IPS-NIHi11 (cell line): ENCODE measurements around the gene TMEM271.

Experiments used
- DNase-seq: peaks from one replicate; pipeline ENCODE4 v3.0.0; 2012; ENCODE audit warnings: mixed read lengths, low spot score

Gene TMEM271

DNA sequence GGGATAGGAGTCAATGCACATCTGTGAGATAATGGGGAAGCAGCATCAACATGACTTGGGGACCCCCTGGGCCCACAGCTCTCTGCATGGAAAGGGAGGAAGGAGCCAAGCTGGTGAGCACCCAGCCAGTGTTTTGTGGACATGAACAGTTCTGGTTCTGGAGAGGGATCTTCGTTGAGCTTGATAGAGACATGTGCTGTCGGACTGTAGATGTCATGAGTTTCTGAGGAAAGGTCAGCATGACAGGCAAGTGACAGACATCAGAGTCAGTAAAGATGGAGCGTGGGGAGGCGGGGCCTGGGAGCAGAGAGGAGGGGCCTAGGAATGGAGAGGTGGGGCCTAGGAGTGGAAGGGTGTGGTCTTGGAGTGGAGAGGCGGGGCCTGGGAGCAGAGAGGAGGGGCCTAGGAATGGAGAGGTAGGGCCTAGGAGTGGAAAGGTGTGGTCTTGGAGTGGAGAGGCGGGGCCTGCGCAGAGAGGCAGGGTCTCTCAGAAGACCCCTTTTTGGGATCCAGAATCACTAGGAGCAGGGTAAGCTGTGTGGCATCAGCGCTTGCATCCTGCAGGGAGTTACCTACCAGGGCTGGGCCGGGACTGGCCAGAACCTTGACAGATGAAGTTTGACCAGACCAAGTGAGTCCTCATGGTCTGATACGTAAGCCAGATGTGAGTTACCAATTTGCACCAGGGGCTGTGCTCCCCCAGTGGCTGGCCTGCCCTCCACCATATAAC lies 43.3 kb downstream of the TMEM271 start:
- peak; percentile 64 for DNase-seq

DNA sequence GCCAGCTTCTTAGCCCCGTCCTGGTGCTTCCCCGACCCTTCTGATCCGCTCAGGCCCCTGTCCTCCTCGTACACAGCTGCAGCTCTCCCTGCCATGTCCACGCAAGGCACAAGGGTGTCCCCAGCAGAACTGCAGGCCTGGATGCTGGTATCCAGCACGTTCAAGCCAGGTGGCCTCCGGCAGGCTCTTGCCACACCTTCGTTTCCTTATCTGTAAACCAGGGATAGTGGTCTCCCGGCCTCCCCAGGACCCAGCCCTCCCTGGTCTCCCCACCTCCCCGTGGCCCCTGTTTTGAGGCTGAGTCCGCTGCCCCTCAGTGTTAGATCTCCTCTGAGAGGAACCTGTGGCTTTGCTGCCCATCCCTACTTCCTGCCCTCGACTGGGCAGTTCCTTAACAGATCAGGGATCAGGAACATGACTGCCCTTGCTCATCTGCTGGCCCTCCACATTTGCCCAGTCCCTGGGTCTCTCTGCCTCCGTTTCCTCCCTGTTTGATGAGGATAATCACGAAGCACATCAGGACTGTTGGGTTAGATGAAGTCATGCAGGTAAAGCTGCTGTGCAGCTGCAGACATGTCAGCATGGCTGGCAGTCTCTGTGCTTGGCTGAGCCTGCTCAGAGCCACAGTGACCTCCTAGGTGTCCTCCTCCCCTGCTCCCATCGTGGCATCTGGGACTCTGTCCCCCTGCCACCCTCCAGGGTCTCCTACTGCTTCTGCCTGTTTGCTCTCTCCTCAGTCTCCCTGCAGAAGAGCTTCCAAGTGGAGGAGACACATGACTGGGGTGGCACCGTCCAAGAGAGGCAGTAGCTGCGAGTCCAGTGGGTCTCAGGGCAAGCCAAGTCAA lies 44.2 kb downstream of the TMEM271 start:
- no peak for DNase-seq

DNA sequence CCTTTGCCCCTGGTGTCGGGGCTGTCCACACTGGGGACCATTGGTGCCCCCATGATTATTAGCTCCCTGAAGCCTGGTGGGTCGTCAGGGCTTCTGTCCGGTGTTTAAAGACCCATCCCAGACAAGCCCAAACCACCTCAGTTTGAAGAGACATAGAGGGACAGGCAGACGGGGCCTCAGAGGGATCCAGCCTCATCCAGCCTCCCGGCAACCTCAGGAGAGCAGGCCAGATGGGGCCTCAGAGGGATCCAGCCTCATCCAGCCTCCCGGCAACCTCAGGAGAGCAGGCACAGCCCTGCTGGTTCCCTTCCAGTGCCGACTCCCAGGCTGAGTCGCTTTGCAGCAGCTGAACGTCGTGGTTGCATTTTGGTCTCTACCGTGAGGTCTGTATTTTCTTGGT lies 45.0 kb downstream of the TMEM271 start:
- no peak for DNase-seq

DNA sequence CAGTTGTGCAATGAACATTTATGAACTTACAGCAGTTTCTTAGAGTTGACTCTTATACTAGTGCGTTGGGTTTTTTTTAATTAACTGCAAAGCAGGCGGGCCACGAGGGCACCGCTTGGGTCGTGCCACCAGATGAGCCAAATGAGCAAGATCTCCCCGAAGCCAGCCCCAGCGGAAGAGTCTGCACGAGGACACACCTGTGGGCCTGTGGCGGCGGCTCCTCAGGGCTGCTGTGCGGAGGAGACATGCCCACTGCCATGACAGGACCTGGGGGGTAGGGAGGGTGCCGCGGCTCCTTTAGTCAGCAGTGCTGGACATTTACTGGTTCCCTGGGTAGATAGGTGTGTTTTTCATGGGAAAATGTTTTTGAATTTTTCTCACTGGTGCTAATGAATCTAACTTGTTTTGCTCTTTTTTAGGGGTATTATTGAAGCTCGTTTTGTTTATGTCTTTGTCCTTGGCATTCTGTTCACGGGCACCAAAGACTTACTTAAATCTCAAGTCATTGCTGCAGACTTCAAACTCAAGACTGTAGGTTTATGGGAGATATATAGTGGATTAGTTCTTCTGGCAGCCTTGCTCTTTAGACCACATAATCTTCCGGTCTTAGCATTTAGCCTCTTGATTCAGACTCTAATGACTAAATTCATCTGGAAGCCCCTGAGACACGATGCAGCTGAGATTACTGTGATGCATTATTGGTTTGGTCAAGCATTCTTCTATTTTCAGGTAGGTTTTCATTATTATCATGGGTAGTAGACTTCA lies 45.9 kb downstream of the TMEM271 start:
- DNase-seq, result no peak

DNA sequence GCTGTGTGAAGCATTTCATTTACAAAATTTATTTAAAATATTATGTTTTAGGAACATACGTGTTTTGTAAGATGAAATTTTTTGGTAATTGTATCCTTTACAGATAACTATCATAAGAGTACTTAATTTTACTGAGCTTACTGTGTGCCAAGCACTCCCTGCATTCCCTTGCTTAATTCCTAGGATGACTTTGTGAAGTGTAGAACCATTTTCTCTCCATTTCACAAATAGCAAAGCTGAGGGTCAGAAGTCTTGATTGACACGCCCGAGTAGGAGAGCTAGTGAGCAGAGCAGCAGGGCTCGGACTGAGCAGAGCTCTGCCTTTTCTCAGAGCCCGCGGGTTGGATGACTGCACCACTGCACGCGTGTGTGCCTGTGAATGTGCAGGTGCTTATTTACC lies 46.5 kb downstream of the TMEM271 start:
- DNase-seq, result no peak

DNA sequence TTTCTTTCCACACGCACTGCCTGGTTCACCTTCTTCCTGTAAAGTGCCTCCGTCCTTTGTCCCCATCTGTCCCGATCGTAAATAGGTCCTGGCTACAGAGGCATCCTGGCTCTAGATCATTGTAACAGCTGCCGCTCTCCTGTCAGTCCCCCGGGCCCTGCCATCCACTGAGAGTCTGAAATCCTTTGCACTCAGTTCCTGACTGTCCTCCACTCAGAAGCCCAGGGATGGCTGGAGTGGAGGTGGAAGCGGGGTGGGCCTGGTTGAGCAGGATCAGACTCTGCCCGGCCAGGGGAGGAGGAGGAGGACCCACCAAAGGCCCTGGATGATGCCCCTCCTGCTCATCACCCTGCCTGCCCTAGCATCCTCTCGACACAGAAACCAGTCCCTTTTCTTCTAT lies 47.3 kb downstream of the TMEM271 start:
- DNase-seq, result no peak

DNA sequence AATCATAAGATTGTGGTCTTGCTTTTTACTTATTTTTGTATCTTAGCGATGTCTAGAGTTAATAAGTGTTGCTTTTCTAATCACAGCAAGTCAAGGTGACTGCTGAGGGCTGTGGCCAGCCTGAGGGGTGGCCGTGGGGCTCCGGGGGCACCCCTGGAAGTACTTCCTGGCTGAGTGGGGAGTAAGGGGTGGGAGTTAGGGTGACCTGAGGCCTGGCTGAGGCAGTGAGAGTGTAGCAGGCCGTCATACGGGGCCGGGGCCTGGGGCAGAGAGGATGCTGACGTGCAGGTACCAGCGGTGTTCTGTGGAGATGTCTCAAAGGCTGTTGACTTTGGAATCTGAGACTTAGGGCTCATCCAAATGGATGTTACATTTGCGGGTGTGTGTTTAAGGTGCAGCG lies 47.8 kb downstream of the TMEM271 start:
- no peak for DNase-seq

DNA sequence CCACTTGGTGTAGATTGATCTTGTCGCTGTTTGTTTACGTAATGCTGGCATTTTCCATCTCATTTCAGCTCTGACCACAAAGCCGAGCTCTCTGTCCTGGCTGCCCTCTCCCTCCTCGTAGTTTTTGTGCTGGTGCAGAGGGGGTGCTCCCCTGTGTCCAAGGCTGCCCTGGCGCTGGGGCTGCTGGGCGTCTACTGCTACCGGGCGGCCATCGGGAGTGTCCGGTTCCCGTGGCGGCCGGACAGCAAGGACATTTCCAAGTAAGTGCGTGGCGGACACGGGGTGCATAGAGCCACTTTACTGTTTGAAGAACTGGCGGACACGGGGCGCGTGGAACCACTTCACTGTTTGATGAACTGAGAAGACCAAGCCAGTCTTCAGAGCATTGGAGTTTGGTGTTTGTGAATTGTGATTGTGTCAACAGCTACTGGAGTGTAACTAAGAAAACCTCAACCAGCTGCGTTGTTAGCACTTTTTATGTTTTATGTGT lies 49.1 kb downstream of the TMEM271 start:
- no peak for DNase-seq

DNA sequence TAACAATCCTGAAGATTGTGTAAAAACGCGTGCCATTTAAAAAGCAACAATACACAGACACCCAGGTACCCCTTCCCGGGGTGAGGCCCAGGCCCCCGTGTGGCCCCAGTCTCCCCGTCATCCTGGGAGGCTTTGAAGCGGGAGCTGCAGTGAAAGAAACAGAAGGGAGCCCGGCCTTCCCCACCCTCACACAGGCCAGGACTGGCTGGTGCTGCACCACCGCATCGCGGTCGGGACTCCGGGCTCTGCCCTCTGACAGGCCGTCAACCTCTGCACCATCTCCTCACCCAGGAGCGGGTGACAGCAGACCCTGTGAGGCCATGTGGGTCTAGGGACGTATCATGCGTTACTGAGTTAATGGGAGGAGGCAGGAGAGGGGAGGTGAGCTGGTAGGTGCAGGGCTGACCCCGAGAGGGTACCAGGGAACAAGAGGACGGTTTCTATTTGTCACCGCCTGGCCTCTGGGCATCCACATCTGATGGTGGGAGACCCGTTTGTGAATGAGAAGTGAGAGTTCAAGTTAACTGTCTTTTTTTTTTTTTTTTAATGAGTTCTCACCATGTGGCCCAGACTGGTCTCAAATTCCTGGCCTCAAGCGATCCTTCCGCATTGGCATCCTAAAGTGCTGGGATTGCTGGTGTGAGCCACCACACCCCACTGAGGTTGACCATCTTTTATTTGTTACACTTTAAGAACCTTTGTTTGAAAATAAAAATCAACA lies 49.7 kb downstream of the TMEM271 start:
- DNase-seq, result no peak

DNA sequence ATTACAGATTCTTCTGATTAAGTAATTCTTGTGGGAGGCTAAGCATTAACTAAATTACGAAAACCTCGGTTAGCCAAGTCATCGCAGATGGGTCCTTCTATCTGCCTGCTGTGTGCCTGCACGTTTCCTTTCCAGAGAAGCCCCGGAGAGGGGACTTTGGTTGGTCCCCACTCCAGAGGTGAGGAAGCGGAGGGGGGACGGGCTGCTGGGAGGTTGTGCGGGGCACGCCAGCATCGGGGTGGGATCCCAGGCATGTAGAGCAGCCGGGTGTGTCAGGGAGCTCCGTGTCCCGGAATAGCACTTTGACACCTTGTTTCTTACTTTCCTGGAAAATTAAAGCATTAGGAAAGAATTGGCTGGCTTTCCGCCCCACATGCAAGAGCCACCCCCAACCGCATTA lies 50.4 kb downstream of the TMEM271 start:
- no peak for DNase-seq

DNA sequence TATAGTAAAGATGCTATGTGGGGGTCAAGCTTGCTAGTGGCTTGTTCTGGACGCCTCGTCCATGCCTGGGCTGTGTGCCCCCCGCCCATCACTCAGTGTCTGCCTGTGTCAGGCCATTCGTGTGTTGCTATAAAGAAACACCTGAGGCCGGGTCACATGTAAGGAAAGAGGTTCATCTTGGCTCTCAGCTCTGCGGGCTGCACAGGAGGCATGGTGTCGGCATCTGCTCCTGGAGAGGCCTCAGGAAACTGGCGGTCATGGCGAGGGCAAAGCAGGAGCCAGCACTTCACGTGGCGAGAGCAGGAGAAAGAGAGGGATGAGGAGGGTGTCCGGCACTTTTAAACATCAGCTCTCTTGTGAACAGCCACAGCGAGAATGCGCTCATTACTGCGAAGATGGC lies 51.9 kb downstream of the TMEM271 start:
- no peak for DNase-seq
